Left lobe of liver (tissue), 2 donors: Measurements from ENCODE around the gene BAIAP3. TPM values are rescaled to one million over a fixed set of nuclear protein-coding genes. Genes with fewer than 3 reads are reported as not detected.

Experiments used
- ATAC-seq: fragments of 200-7000 bp; cut with Tn5 transposase; one replicate; pipeline ENCODE4 v1.9.1; 2020; ENCODE audit warnings: mild to moderate bottlenecking, moderate library complexity
- DNase-seq: peaks from one replicate; pipeline ENCODE4 v3.0.0-alpha.2; 2020; ENCODE audit warnings: low spot score
- total RNA-seq: library from RNA; stranded (reverse); gene quantifications from one replicate; pipeline ENCODE4 v1.2.1, GENCODE V29; 2021
- donor health status: DM: no; HTN: no; CAD: no; lungs with moderate emphysema.
- donor health status: DM: no; HTN: yes; CAD: no.

The BAIAP3 gene
- total RNA-seq, 1 donor from 2014 or later: 8.1 TPM

GRCh38 chr16:1362807-1363206 lies 29.4 kb downstream of the BAIAP3 start:
- no peak for ATAC-seq
- no peak for DNase-seq

DNA sequence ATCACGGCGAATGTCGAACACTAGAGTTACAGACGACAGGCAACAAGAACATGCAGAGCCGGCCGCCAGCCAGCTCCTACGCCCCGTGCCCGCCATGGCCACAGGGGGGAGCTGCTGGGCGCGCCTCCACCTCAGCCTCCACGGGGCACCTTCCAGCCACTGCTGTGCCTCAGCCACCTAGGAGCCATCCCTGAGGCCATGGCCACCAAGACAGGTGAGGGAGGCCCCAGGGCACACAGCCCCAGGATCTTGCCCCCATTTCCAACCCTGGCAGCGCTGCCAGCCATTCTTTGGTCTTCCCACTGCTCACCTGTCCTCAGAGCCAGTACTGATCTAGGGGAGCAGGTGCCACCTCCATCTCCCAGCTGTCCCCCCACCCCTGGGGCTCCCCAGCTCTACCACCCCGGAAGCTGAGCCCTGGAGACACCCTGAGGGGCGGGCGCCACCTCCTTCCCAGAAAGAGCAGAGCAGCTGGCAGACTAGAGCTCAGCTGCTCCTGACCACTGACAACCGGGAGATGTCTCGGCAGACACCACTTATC lies 30.1 kb downstream of the BAIAP3 start:
- ATAC-seq: peak; percentile 94
- no peak for DNase-seq

DNA sequence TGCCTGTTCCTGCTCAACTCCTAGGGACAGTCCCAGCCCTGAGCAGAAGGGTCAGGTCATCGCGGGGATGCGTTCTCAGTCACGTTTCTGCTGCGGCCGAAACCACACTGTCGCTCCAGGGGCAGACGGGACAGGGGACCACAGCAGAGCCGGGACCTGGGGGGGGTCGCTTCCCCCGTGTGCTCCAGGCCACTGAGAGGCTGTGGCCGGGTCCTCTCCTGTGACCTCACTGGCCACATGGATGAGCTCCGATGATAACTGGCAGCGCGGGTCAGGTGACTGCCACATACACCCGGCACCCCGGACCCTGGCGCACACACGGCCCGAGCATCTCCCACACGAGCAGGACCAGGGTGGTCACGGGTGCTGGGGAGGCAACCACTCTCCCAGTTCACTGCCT lies 31.1 kb downstream of the BAIAP3 start:
- ATAC-seq (no peak), DNase-seq (no peak)

- no peak for DNase-seq
- no peak for ATAC-seq
Measured at GRCh38 chr16:1366060-1366711, 32.7 kb downstream of the BAIAP3 start.

GRCh38 chr16:1366712-1367299 lies 33.4 kb downstream of the BAIAP3 start:
- ATAC-seq: no peak
- no peak for DNase-seq

- ATAC-seq (no peak), DNase-seq (no peak)
Measured at GRCh38 chr16:1367486-1368174, 34.2 kb downstream of the BAIAP3 start.

DNA sequence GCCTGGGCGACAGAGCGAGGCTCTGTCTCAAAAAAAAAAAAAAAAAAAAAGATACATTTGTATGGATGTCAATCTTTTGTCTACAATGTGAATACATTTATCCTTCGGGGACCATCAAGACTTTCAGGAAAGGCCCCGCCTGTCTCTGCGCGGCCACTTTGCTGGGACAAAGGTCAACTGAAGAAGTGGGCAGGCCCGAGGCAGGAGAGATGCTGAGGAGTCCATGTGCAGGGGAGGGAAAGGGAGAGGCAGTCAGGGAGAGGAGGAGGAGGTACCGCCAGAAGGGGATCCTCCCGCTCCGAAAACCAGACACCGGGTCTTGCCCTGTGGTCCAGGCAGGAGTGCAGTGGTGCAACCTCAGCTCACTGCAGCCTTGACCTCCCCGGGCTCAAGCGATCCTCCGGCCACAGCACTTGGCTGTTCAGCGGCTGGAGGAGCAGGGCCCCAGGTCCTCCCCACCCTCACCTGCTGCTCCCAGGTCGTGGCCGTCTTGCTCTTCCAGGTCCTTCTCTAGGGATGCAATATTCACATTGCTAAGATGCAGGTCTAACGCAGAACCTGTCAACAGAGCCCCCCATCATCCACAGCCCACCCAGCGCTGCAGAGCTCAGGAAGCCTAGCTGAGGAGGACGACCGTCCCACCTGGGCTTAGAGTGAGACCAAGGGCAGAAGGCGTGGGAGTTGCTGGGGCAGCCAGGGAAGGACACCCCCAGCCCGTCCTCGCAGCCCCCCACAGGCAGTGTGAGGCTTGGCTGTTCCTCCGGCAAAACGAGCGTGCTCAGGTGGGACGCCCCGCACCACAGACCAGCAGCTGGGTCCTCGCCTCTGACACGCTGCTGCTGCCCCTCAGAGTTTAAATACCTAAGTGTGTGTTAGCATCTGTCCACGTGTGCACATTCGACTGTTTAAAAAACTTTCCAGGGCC lies 37.9 kb downstream of the BAIAP3 start:
- DNase-seq (no peak), ATAC-seq (no peak)

DNA sequence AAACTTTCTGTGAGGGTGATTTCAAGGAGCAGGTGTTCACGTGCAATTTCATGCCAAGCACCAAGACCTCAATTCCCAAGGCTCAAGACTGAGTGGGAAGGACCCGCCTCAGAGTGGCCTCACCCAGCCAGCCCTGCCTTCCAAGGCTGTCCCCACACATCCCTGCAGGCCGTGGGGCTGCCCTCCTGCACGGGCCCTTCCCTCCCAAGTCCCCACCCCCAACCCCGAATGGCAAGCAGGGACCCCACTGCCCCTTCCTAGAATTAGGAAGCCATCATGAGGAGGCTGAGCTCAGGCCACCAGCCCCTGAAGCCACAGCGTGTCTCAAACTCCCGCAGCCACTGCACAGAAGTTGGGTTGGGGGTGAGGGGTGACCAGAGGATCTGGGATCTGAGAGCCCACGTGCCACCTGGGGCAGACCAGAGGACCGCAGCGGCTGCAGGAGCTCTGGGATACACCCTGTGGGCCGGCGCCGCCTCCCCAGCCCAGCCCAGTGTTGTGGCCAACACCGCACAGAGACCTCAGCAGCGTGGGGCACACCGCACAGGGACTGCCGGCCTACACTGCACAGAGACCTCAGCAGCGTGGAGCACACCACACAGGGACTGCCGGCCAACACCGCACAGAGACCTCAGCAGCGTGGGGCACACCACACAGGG lies 39.0 kb downstream of the BAIAP3 start:
- DNase-seq (no peak), ATAC-seq (no peak)

GRCh38 chr16:1374418-1375297 lies 41.2 kb downstream of the BAIAP3 start:
- no peak for ATAC-seq
- DNase-seq: no peak

DNA sequence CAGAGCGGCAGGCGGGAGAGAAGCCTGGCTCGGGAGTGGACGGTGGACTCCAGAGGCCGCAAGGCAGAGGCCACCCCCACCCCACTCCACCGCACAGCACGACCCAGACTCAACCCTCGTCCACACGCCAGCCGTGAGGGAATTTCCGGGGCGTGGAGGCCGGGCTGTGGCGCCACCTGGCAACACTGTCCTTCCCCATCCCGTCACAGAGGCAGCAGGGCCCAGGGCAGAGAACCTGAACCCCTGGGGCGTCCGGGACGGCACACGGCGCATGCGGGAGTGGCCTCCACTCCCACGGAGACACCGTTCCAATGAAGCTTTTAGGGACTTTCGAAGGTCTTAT lies 41.8 kb downstream of the BAIAP3 start:
- DNase-seq (no peak), ATAC-seq (no peak)

DNA sequence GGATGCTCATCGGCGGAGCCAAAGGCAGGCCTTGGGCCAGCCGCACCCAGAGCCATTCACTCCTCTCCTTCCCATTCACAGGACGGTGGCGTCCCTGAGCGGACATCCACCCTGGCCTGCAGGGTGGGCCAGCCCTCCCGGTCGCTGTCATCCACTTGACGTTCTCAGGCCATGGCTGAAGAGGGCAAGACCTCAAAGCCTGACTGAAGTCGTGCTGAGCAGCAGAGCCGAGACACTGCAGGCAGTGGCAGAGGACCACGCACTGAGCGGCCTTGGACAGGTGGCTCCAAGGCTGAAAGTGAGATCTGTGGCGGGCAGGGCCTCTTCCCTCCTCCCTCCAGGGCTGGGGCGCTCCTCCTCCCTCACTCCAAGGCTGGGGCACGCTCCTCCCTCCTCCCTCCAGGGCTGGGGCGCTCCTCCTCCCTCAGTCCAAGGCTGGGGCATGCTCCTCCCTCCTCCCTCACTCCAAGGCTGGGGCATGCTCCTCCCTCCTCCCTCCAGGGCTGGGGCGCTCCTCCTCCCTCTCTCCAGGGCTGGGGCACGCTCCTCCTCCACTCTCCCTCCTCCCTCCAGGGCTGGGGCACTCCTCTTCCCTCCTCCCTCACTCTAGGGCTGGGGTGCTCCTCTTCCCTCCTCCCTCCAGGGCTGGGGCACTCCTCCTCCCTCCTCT lies 42.4 kb downstream of the BAIAP3 start:
- ATAC-seq (no peak), DNase-seq (no peak)

DNA sequence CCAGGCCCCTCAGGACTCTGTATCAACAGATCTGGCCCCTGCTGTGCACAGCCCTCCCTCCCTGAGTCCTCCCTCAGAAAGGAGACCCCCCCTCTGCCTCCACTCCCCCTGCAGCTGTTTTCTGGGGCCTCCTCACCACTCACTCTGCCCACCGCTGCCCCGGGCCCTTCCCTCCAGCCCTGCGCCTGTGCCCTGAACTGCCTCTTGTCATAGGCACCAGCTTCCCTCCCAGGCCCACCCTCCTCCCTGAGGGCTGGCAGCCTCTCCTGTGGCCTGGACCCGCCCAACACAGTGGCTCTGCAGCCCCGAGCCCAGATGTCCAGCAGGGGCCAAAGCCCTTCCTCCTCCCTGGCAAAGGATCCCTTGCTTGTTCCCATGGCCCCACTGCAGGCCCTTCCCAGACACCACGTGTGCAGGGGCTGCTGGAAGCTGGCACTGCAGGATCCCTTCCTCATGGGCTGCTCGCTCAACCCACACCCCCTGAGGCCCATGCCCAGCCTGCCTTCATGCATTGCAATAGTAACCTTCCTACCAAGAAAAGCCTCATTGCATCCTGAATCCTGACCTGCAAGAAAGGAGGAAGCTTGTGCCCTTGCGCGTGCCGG lies 44.1 kb downstream of the BAIAP3 start:
- DNase-seq: no peak
- no peak for ATAC-seq

DNA sequence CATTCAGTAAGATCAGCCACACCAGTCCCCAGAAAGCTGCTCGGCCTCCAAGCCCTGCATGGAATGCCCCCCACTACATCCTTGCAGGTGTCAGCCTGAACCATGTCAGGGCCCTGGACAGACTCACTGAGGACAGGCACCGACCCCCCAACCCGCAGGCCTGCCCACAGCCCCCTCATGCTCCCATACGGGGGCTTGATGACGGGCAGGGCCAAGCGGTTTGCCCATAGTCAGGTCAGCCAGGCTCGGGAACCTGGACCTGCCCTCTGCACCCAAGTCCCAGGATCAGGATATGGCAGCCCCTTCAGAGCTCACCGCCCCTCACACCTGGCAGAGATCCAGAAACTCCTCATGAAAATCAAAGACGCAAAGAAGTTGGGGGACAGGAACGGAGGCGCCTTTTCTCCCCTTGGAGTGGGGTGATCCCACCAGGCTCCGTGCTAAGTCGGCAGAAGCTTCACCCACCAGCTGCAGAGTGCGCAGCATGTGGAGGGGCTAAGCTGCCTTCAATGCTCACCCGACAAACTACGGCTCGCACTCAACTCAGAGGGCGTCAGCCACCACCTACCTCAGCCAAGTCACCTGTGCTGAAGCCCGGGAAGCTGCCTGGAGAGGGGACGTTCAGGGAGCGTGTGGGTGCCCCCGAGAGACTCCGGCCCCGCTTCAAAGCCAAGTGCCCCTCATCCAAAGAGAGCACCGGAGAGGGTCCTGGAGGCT lies 44.8 kb downstream of the BAIAP3 start:
- ATAC-seq (no peak), DNase-seq (no peak)

GRCh38 chr16:1378804-1379303 lies 45.4 kb downstream of the BAIAP3 start:
- ATAC-seq: peak; percentile 82
- DNase-seq: peak; percentile 86

- peak; percentile 70 for DNase-seq
- peak; percentile 91 for ATAC-seq
Measured at GRCh38 chr16:1379304-1380076, 46.0 kb downstream of the BAIAP3 start.

DNA sequence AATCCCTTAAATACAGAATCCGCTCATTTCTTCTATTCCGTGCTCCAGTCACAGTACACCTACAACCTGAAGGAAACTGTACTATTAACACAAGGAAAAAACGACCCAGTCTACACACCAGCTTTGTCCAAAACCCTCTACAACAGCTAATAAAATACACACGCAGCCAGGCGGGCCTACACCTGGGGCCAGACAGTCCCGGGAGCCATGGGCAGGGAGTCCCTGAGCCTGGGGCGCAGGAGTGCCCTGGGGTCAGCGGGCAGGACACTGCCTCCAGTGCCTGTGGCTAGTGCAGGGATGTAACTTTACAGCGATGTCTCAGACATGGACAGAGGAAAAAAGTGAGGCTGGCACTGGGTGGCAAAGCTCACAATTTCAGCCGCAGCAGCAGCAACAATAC lies 46.8 kb downstream of the BAIAP3 start:
- DNase-seq: no peak
- no peak for ATAC-seq
